Tibial artery (tissue), 4 donors: Measurements from ENCODE around the gene DYDC1.

Experiments used
- DNase-seq, 2 donors: peaks; one replicate each; pipeline ENCODE4 v3.0.0-alpha.2; 2019
- H3K27ac ChIP-seq, 2 donors: fragments of 200-600 bp; sonication (generic) in 1 of 2; 1 replicate in 1 of 2; 2 replicates in 1 of 2; pipeline ENCODE4 v1.5.1; 2018 to 2019; ENCODE audit warnings: mild to moderate bottlenecking in 1 of 2
- H3K27me3 ChIP-seq, 2 donors: fragments of 200-600 bp; sonication (generic) in 1 of 2; one replicate each; pipeline versions ENCODE4 v1.5.1 to v1.6.0; 2016 to 2019
- H3K36me3 ChIP-seq, 3 donors: fragments of 200-600 bp; sonication (generic) in 2 of 3; one replicate each; pipeline ENCODE4 v1.5.1; 2016 to 2019; ENCODE audit warnings: mild to moderate bottlenecking in 2 of 3
- H3K4me1 ChIP-seq, 4 donors: fragments of 200-600 bp; sonication (generic) in 2 of 4; 1 replicate in 3 of 4; 2 replicates in 1 of 4; pipeline ENCODE4 v1.5.1; 2016 to 2019
- H3K4me3 ChIP-seq, 2 donors: fragments of 200-600 bp; sonication (generic) in 1 of 2; 1 replicate in 1 of 2; 2 replicates in 1 of 2; pipeline ENCODE4 v1.5.1; 2018 to 2019; ENCODE audit warnings: mild to moderate bottlenecking in 2 of 2
- H3K9me3 ChIP-seq, 3 donors: fragments of 200-600 bp; sonication (generic) in 1 of 3; one replicate each; pipeline ENCODE4 v1.5.1; 2016 to 2019
- CTCF ChIP-seq, 2 experiments: fragments of 200-600 bp in 1 of 2; fragments of 450-650 bp in 1 of 2; IDR thresholded peaks; one replicate each; pipeline ENCODE4 v1.5.1; 2017 to 2019; ENCODE audit warnings: antibody characterized with exemption in 2 of 2, mild to moderate bottlenecking in 1 of 2, moderate library complexity in 1 of 2
- intact Hi-C: fragments of 100-400 bp; cut with DNase I; formaldehyde crosslinking; loops from one replicate; pipeline ENCODE4 v1.15.0; 2023; ENCODE audit warnings: low total_unique reads

DYDC1 gene

GRCh38 chr10:80322158-80322557 is 34.4 kb downstream of the DYDC1 start:
- H3K27ac ChIP-seq = no peak overlapping the region
- no peaks in the 10 kb centered on the region for H3K4me1 ChIP-seq
- DNase-seq = no peak
- H3K9me3 ChIP-seq = no peaks in the 10 kb centered on the region
- intact Hi-C loops = no loop called here
- TF ChIP-seq CTCF (IDR thresholded peaks at IDR 0.05) = no peak
- H3K27me3 ChIP-seq = no peaks in the 10 kb centered on the region
- H3K4me3 ChIP-seq = no peak overlapping the region
- H3K36me3 ChIP-seq = no peaks in the 10 kb centered on the region

GRCh38 chr10:80321183-80321582 is 35.4 kb downstream of the DYDC1 start:
- Histone ChIP-seq H3K36me3 (no peaks in the 10 kb centered on the region), H3K9me3 (no peaks in the 10 kb centered on the region), H3K4me3 (no peak overlapping the region), H3K27me3 (no peaks in the 10 kb centered on the region), H3K27ac (no peak overlapping the region), H3K4me1 (no peaks in the 10 kb centered on the region)
- DNase-seq = no peak
- intact Hi-C loops = no loop called here
- no peak for TF ChIP-seq CTCF (IDR thresholded peaks at IDR 0.05)

- Histone ChIP-seq H3K27ac (no peak overlapping the region), H3K27me3 (no peaks in the 10 kb centered on the region), H3K9me3 (no peaks in the 10 kb centered on the region), H3K4me1 (no peaks in the 10 kb centered on the region), H3K36me3 (no peaks in the 10 kb centered on the region), H3K4me3 (no peak overlapping the region)
- no peak for DNase-seq
- intact Hi-C loops = no loop called here
- no peak for TF ChIP-seq CTCF (IDR thresholded peaks at IDR 0.05)
Observed at GRCh38 chr10:80320377-80320776, 36.2 kb downstream of the DYDC1 start.

GRCh38 chr10:80319725-80320290 is 36.7 kb downstream of the DYDC1 start:
- no peak for DNase-seq
- Histone ChIP-seq H3K4me3 (no peak overlapping the region), H3K36me3 (no peaks in the 10 kb centered on the region), H3K9me3 (no peaks in the 10 kb centered on the region), H3K27me3 (no peaks in the 10 kb centered on the region), H3K4me1 (no peaks in the 10 kb centered on the region), H3K27ac (no peak overlapping the region)
- TF ChIP-seq CTCF (IDR thresholded peaks at IDR 0.05) = no peak
- intact Hi-C loops = no loop called here

- Histone ChIP-seq H3K27me3 (no peaks in the 10 kb centered on the region), H3K36me3 (no peaks in the 10 kb centered on the region), H3K9me3 (no peaks in the 10 kb centered on the region), H3K27ac (no peak overlapping the region), H3K4me3 (no peak overlapping the region), H3K4me1 (no peaks in the 10 kb centered on the region)
- intact Hi-C loops = no loop called here
- DNase-seq = no peak
- TF ChIP-seq CTCF (IDR thresholded peaks at IDR 0.05) = no peak
Observed at GRCh38 chr10:80319318-80319717, 37.2 kb downstream of the DYDC1 start.

- Histone ChIP-seq H3K4me3 (no peak overlapping the region), H3K27ac (no peak overlapping the region), H3K27me3 (no peaks in the 10 kb centered on the region), H3K9me3 (no peaks in the 10 kb centered on the region), H3K4me1 (no peaks in the 10 kb centered on the region), H3K36me3 (no peaks in the 10 kb centered on the region)
- intact Hi-C loops = no loop called here
- no peak for DNase-seq
- no peak for TF ChIP-seq CTCF (IDR thresholded peaks at IDR 0.05)
Observed at GRCh38 chr10:80318742-80319141, 37.8 kb downstream of the DYDC1 start.
